NB4 (cell line): Measurements from ENCODE around the gene KRAS.

Experiments used
- DNase-seq: peaks from one replicate; pipeline ENCODE4 v3.0.0; 2010; ENCODE audit warnings: low read depth
- H3K4me3 ChIP-seq: one replicate; pipeline ENCODE4 v1.5.1; 2011; ENCODE audit warnings: mild to moderate bottlenecking, low read depth, low read length, moderate library complexity
- CTCF ChIP-seq: IDR thresholded peaks from one replicate; pipeline ENCODE4 v1.5.1; 2012; ENCODE audit warnings: low read depth, low read length
- MAX ChIP-seq: IDR thresholded peaks from 2 replicates; pipeline ENCODE4 v1.6.1; 2011; ENCODE audit warnings: low read depth, low read length
- MYC ChIP-seq: IDR thresholded peaks from 2 replicates; pipeline ENCODE4 v1.6.1; 2011; ENCODE audit warnings: low read depth, low read length
- POLR2A ChIP-seq: IDR thresholded peaks from 2 replicates; pipeline ENCODE4 v1.6.1; 2011; ENCODE audit warnings: mild to moderate bottlenecking; ENCODE audit not compliant: insufficient read length; ENCODE audit errors: extremely low read depth

The KRAS gene

GRCh38 chr12:25195056-25195971, 55.4 kb downstream of the KRAS start, which contains the start of the genes DNAI7 and ETFRF1:
Gene DNAI7 (minus strand): TSS chr12:25195160. CDS start chr12:25195078, 82 bp downstream.
Gene ETFRF1 (plus strand): TSS chr12:25195237. CDS start chr12:25203957, 8,720 bp downstream.
- H3K4me3 ChIP-seq: peak within 1 kb of the TSS; percentile 83
- no peak; the same call in none of the 2 replicates for TF ChIP-seq MYC
- peak; percentile 60 for TF ChIP-seq MAX
- peak; percentile 97 for TF ChIP-seq POLR2A
- peak; percentile 100 for DNase-seq

- DNase-seq: no peak
- H3K4me3 ChIP-seq: peak overlapping the region; percentile 83
- TF ChIP-seq MYC: no peak
- TF ChIP-seq CTCF: no peak
- no peak for TF ChIP-seq MAX
- TF ChIP-seq POLR2A: no peak
Measured at GRCh38 chr12:25194722-25195055, 56.0 kb downstream of the KRAS start.

- DNase-seq: no peak
- H3K4me3 ChIP-seq: peak overlapping the region; percentile 83
- TF ChIP-seq MAX (no peak), CTCF (no peak), MYC (no peak), POLR2A (no peak)
Measured at GRCh38 chr12:25194214-25194613, 56.5 kb downstream of the KRAS start.

- TF ChIP-seq CTCF (no peak), MAX (no peak), MYC (no peak), POLR2A (no peak)
- H3K4me3 ChIP-seq: no peak overlapping the region
- no peak for DNase-seq
Measured at GRCh38 chr12:25190793-25191192, 59.9 kb downstream of the KRAS start.

- TF ChIP-seq MAX (no peak), MYC (no peak), POLR2A (no peak), CTCF (no peak)
- no peak for DNase-seq
- H3K4me3 ChIP-seq: no peak overlapping the region
Measured at GRCh38 chr12:25189656-25190055, 61.1 kb downstream of the KRAS start.

GRCh38 chr12:25187781-25188180, 62.9 kb downstream of the KRAS start:
- TF ChIP-seq MAX: no peak
- TF ChIP-seq MYC: no peak
- TF ChIP-seq CTCF: no peak
- no peak for TF ChIP-seq POLR2A
- no peak for DNase-seq
- no peak overlapping the region for H3K4me3 ChIP-seq
